Activated CD8-positive, alpha-beta memory T cell treated with anti-CD3 and anti-CD28 coated beads for 1 hour (primary cell): ENCODE data around the gene PNPO.
A peak's percentile ranks its signal among the peaks of the same experiment; 100 is the strongest.
"Not testable (repeated sequence)": the region's sequence is repeated elsewhere in the genome, so short reads cannot be mapped to it uniquely, and the experiment has no call there.

ENCODE experiments used
- DNase-seq, 2 donors: peaks; one replicate each; pipeline ENCODE4 v3.0.0-alpha.2; 2020; ENCODE audit warnings: low read depth in 1 of 2; ENCODE audit errors: extremely low read depth in 1 of 2

The PNPO gene

DNA sequence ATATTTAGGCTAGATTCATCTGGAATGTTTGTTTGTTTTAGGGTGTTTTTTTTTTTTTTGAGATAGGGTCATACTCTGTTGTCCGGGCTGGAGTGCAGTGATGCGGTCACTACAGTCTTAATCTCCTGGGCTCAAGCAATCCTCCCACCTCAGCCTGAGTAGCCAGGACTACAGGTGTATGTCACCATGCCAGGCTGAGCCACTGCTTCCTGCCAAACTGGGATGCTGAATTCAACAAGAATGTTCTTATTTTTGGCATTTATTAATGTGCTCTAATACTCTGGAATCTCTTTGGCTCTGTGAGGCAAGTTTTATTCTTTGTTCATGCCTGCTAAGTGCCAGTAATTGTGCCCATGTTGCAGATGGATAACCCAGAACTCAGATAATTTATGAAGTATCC lies 23.8 kb upstream of the PNPO start:
- DNase-seq = no peak

DNA sequence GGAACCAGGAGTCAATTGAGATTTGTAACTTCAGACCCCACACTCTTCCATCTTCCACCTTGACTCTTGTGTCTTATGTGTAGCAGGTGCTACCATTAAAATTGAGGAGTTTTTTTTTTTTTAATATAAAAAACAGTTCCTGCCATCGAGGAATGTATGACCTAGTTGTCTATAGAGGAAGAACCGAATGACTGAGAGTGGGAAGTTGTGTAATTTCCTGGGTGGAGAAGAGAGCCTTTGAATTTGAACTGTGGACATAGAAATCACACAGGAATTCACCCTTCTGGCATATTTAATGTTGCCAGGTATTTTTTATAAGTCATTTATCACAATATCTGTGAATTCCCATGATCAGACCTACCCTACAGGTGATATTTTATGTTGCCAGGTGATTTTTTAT lies 23.4 kb upstream of the PNPO start:
- DNase-seq = no peak

DNA sequence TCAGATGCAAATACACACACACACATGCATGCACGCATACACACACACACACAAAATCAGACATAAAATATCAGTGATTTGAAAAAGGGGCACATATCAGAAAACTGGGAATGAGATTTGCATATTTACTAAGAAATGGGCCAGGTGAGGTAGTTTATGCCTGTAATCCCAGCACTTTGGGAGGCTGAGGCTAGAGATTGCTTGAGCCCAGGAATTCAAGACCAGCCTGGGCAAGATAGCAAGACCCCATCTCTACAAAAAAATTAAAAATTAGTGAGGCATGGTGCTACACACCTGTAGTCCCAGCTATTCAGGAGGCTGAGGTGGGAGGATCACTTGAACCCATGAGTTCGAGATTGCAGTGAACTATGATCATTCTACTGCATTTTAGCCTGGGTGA lies 22.4 kb upstream of the PNPO start:
- no peak for DNase-seq

DNA sequence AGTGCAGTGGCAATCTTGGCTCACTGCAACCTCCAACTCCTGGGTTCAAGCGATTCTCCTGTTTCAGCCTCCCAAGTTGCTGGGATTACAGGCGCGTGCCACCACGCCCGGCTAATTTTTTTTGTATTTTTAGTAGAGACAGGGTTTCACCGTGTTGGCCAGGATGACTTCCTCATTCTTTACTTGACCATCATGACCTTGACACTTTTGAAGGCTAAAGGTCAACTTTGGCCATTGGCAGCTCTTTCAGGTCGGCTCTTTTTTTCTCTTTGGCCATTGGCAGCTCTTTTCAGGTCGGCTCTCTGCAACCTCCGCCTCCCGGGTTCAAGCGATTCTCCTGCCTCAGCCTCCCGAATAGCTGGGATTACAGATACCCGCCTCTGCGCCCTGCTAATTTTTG lies 21.5 kb upstream of the PNPO start:
- DNase-seq = not testable (repeated sequence)

DNA sequence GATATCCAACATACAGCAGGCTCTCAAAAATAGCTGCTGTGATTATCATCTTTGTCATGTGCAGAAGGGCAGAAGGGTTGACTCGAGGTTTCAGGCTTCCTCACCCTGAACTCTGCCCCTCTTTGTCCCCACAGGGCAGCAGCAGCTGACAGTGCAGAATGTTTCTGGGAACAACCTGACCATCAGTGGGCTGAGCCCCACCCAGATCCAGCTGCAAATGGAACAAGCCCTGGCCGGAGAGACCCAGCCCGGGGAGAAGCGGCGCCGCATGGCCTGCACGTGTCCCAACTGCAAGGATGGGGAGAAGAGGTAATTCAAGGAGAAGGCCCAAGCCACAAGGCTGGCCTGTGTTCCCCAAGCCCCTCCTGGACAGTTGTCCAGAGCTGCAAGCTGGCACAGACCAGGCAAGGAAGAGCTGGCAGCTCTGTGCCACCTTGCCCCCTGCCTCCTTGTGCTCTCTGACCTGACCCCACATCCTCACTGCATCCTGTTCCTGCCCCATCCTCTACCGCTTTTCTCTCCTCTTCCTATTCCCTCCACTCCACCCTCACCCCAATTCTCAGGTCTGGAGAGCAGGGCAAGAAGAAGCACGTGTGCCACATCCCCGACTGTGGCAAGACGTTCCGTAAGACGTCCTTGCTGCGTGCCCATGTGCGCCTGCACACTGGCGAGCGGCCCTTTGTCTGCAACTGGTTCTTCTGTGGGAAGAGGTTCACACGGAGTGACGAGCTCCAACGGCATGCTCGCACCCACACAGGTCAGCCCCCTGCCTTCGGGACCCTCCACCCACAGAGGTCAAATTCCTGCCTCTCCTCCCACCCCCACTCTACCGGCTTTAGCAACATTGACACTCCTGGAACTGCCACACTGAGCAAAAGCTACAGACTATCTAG lies 16.3 kb upstream of the PNPO start:
- no peak for DNase-seq

DNA sequence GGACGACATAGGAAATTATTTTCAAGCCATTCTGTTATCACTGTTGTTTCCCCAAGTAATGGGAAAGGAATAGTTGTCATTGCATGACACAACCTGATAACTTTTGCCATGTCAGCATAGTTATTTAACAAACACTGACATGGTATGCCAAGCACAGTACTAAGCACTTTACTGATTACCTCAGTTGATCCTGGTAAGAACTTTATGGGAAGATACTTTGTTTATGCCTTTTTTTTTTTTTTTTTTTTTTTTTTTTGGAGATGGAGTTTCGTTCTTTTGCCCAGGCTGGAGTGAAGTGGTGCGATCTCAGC lies 15.7 kb upstream of the PNPO start:
- DNase-seq = no peak

DNA sequence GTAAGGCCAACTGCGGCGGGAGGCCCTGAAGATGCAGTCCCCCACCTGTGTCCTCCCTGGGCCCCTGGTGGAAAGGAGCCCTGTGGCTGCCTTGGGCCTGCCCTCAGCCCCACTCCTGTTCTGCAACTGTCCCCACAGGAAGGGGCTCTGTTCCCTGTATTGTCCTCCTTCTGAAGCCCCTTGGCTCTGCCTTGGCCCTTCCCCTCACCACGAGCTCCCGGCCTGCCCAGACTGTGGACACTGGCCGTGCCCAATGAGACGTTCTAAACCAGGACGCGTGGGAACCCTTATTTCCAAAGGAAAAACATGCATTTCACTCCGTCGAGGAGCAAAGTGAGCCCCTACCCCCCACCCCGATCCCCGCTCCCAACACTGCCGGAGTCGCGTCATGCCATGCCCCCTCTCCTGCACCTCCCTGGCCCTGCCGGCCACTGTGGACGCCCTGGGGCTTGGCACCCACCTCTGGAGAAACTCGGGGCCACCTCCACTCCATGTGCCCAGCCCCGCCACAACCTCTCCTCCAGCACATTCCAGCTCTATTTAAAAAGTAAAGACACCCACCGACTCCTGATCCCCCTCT lies 13.5 kb upstream of the PNPO start:
- no peak for DNase-seq

DNA sequence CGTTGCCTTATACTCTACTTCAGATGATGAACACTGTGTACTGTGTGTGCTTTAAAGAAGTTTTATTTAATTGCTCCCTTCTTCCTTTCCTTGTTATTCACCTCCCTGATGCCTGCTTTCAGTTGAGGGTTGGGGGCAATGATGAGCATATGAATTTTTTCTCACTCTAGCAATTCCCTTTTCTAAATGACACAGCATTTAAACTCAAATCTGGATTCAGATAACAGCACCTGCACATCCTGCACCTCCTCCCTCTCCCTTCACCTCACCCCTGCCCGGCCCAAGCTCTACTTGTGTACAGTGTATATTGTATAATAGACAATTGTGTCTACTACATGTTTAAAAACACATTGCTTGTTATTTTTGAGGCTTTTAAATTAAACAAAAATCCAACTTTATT lies 13.0 kb upstream of the PNPO start:
- DNase-seq = no peak

DNA sequence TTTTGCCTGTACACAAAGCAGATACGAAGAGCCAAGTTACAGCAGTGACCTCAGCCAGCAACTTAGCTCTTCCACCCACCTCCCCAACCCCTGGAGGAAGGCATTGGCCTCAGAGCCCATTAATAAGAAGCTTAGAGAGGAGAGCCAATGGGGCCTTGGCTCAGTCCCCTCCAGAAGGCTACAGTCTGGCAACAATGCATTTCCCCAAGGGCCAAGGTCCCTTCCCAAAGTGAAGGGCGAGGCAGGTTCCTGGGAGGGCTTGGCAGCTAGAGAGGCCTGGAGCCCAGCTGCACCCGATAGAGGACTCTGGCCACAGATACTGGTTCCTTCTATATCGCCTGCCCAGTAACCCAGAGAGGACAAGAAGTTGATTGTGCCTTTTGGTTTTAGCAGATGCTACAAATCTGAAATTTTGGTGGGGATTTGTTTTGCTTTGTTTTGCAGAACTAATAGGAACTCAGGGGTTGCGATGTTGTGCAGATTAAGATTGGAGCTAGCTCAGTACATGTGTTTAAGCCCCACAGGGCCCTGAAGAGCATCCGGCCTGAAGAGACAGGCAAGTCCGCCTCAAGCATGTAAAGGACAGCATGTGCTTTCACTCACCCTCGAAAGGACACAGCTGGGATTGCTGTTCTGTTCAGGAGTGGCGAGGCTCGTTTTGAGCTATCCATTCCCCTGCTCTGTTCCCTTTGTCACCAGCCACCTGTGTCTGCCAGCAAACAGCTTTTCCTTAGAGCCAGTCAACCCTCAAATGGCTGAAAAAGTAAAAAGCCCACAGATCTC lies 12.0 kb upstream of the PNPO start:
- no peak for DNase-seq

DNA sequence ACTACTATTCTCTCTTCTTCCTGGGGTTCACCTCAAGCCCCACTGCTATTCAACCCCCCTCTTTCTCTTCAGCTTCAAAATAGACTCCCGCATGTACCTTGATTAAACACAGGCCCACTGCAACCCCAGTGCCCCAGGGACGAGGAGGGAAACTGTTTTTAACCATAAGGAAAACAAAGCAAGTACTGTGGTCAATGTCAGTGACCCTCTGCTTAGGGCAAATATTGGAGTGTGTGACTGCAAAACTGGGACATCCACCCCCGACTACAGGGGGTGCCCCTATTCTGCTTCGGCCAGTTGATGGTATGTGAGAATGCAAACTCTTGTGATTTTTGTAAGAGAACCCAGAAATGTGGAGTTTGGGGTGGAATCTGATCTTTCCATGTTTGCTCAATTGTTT lies 9.5 kb upstream of the PNPO start:
- DNase-seq = no peak

DNA sequence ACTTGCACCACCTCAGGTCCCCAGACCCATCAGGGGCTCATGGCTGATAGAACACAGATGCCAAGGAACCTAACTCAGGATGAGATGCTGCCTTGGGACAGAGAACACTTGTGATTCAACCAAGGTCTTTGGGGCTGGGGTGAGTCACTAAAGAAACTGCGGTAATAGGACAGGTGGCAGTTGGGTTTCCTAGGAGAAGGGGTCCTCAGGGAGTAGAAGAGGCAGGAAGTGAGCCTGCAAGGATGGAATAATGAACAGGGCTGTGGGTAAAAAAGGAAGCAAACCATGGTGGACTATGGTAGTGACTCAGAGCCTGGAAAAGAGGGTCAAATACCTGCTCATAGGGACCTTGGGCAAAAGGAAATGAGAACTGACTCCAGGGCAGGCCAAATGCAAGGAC lies 6.5 kb upstream of the PNPO start:
- DNase-seq = no peak

DNA sequence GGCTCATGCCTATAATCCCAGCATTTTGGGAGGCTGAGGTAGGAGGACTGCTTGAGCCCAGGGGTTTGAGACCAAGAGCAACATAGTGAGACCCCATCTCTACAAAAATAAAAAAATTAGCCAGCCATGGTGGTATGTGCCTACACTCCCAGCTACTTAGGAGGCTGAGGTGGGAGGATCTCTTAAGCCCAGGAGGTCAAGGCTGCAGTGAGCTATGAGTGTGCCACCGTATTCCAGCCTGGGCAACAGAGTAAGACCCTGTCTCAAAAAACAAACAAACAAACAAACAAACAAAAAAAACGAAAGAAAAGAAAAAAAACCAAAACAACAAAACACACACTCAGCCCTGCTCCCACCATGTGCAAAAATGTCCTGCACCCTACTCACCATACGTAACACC lies 5.9 kb upstream of the PNPO start:
- DNase-seq = not testable (repeated sequence)

DNA sequence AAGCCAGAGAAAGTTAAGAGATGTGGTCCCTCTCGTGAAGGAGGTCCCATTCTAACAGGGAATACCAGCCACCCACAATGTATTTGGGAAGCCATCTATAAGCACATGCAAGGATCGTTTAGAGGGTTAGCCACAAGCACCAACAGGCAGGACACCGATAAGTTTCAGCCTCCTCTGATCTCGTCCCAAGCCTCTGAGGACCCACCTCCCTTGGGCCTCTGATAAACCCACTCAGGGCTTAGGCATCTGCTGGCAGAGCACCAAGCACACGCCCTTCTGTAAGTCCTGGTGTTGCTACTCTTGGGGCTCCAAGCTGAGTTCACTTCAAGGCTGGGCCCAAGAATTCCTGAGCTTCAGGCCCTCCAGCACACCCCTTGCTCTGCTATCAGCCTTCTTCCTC lies 5.4 kb upstream of the PNPO start:
- DNase-seq = no peak

DNA sequence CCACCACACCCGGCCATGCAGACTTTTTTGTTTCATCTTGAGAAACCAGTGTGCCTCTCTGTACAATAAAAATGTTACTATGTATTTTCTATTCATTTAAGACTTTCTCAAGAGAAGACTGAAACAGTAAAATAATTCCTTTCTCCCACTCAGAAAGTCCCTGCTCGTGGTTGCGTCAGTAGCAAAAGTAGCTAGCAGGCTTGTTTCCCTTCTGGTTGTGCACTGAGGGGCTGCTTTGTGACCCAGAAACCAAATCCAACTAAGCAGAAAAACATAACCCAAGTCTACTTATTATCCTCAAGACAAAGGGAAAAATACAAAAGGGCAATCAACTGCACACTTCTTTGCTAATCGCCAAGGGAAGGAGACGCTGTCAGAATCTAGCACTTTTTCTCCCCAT lies 3.4 kb upstream of the PNPO start:
- DNase-seq = no peak

DNA sequence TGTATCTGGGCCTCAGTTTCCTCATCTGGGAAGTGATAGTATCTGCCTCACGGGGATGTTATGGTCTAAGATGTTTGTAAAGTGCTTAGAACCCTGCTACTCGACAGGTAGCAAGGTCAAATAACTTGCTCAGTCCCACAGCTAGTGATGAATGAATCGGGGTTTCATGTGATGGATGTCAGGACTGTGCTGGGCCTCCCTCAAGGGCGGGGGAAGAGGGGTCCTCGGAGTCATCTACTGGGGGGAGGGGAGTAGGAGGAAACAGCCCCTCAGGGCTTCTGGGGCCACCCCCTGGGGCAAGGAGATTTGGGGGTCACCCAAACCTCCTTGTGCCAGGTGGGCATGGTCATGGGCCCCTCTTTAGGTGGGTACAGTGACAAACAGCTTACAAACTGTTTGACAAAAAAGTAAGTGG lies 732 bp downstream of the PNPO start:
- no peak for DNase-seq

DNA sequence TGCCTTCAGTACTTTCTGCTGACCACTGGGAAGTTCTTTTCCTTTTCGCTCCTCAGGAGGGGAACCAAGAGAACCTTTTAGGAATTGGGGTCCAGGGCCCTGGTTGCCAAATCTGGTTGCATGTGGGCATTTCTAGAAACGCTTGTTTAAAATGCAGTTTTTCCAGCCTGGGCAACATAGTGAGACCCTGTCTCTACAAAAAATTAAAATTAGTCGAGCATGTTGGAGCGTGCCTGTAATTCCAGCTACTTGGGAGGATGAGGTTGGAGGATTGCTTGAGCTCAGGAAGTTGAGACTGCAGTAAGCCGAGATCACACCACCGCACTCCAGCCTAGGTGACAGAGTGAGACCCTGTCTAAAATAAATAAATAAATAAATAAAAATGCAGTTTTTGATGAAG lies 1.2 kb downstream of the PNPO start:
- no peak for DNase-seq

DNA sequence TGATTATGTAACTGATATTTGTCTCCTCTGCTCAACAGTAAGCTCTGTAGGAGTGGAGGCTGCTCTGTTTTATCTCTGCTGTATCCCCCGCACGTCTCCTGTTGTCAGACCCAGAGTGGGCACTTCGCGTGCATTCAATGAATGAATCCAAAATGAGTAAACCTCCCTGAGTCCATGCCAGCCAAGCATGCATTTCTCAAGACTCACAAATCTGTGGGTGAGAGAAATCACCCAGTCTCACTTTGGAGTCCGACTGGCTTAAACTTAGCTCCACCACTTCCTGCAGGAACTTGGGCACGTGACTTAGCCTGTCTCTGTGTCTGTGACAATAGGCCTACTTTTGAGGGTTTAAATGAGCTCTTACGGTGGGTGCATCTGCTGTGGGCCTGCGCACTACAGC lies 3.7 kb downstream of the PNPO start:
- DNase-seq = no peak

DNA sequence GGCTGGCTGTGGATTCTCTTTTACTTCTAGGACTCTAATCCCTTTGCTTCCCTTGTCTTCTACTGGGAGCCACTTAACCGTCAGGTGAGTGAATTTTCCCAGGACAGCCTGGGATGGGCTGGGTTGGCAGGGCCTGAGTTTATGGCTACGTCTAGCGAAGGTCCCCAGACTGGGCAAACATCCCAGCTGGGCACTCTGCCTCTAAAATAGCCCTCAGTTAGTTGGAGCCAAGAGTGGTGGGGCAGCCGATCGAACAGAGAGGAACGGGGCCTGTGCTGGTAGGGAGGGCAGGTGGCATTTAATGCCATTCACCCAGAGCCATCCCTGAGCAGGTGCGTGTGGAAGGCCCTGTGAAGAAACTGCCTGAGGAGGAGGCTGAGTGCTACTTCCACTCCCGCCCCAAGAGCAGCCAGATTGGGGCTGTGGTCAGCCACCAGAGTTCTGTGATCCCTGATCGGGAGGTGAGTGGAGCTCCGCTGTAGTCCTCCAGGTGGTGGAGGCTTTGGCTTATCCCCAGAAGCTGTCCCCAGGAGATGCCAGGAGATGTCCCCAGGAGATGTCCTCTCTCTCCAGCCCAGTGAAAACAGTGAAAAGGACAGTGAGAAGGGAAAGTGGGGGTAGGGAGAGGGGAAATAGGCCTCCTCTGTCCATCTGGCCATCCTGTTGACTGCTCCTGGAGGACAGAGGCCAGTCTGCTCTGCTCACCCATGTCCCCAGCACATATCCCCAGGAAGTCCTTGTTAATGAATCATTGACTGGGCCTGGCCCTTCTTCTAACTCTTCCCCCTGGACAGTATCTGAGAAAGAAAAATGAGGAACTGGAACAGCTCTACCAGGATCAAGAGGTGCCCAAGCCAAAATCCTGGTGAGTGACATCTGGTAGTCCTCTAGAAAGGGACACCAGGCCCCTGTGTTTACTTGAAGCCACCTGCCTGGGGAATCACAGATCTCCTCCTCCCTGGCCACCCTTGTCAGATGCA lies 4.4 kb downstream of the PNPO start:
- DNase-seq = no peak

DNA sequence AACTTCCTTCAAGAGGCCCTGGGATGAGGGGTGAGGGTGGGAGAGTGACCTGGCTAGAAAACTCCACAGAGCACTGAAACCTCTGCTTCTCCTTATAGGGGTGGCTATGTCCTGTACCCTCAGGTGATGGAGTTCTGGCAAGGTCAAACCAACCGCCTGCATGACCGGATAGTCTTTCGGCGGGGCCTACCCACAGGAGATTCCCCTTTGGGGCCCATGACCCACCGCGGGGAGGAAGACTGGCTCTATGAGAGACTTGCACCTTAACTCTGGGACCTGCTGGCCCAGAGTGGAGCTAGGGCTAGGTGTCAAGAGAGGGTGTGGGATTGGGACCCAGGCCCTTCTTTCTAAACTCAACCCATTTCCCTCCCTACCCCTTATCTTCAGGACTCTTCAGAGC lies 5.1 kb downstream of the PNPO start:
- DNase-seq = no peak

DNA sequence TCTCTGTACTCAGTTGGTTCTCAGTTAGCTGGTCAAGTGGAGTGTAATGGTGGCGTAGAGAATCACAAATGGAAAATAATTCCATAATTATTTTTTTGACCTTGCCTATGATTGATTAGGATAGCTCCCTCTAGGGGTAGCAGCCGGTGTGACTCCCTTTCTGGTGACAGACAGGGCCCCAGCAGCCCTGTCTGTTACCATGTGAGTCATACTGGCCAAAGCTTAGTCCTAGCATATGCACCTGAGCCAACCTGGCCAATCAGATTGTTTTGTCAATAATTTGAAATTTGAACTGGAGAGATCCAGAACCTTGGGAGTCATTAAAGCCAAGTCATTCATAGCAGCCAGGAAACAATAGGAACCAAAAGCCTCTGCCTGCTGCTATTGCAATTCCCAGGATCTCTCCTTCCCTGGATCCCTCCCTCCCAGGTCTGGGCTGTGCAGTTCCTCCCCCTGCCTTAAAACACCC lies 5.6 kb downstream of the PNPO start:
- peak; percentile 33 to 42 for DNase-seq

DNA sequence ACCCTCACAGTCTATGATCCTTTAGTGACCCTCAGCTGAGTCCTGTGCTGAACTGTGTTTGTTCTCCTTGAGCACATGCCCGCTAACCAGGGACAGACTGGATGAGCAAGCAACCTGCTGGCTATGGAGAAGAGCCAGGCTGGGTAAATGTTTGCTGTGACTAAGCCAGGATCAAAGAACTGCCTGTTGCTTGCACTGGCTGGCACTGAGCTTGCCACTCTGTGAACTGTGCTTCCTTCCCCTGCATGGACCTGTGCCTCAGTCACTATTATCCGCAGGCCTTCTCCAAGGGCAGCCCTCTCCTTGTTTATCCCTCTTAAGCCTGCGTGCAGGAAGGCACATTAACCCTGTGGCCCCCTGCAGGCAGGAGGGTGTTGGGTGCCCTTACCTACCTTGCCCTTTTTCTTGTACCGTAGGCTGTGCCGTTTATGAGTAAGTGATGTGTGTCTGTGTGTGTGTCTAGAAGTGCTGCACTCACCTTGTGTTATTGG lies 7.4 kb downstream of the PNPO start:
- DNase-seq = no peak
